Liver (tissue), 3 donors: ENCODE results near the gene TMEM200A.

Experiments used
- CTCF ChIP-seq: fragments of 150-350 bp; IDR thresholded peaks from 2 replicates; pipeline ENCODE4 v1.5.1; 2017; ENCODE audit warnings: improper control_type of control experiment, low read depth, low read length; ENCODE audit not compliant: missing input control
- FOXA1 ChIP-seq: IDR thresholded peaks from 2 replicates; pipeline ENCODE4 v1.6.1; 2016; ENCODE audit warnings: antibody characterized with exemption
- GABPA ChIP-seq, 2 donors: IDR thresholded peaks in 1 of 2; conservative IDR thresholded peaks in 1 of 2; 2 replicates each; pipeline ENCODE4 v1.6.1; 2016; ENCODE audit warnings: antibody characterized with exemption in 2 of 2, mild to moderate bottlenecking in 1 of 2, moderate library complexity in 1 of 2
- NR2F2 ChIP-seq: IDR thresholded peaks from 2 replicates; pipeline ENCODE4 v1.6.1; 2016; ENCODE audit warnings: antibody characterized with exemption
- donor health status: healthy.
- donor health status: healthy.

- TF ChIP-seq FOXA1 (no peak), CTCF (no peak), NR2F2 (no peak), GABPA (IDR thresholded peaks at IDR 0.05 in 1 of 2, conservative IDR thresholded peaks at IDR 0.05 in 1 of 2) (no peak)
Measured at GRCh38 chr6:130393306-130393705, 27.5 kb downstream of the TMEM200A start.
